ENCODE results near the gene IGFBP4.

IGFBP4 gene

GRCh38 chr17:40472733-40473452 is 29.6 kb downstream of the IGFBP4 start:
- DNase-seq = no peak

DNA sequence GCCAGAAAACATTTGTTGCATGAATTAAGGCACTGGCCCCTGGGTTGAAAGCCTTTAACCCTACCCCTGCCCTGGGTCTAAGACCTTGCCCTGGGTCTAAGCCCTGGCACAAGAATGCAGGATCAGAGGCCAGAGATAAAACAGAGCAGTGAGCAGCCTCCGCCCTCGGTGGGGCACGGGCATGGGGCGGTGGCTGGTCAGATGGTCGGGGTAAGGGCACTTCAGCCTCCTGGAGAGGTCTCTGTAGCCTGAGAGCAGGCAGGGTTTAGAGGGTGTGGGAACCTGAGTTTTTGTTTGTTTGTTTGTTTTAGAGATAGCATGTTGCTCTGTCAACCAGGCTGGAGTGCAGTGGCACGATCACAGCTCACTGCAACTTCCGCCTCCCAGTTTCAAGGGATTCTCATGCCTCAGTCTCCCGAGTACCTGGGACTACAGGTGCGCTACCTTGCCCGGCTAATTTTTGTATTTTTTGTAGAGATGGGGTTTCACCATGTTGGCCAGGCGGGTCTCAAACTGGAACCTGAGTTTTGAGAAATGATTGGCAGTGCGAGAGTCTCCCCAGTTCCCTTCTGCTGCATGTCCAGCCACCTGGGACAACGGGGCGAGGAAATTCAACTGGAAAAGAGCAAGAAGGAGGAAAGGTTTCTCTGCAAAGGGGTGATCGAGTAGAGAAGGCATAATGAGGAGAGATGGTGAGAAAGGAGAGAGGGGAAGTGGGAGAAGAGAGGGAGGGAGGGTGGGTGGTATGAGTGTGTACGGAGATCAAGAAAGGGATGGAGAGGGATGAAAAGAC is 30.5 kb downstream of the IGFBP4 start:
- no peak for DNase-seq

GRCh38 chr17:40474419-40475002 is 31.3 kb downstream of the IGFBP4 start:
- DNase-seq = no peak

DNA sequence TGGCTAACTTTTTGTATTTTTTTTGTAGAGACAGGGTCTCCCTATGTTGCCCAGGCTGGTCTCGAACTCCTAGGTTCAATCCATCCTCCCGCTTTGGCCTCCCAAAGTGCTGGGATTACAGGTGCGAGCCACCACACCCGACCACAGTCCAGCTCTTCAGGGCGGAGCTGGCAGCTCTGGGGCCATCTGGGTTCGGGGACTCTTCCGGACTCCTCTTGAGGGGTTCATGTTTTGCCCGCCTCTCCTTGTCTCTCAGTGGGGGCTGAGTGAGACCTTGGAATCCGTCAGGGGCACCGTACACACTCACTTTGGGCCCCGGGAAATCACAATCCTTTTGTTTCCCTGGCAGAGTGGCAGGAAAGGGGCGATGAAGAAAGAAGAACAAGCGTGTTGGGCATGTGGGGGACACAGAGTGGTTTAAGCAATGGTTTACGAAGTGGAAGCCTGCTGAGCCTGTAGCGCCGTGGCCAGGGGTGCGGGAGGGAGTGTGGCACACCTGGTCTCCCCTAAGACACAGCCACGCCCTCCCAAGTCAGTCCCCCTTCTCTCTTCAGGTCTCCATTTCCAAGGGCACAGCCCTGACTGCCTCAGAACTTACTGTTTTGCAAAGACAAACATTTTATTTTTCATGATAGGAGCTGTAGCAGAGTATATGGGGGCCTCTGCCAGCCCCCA is 32.1 kb downstream of the IGFBP4 start:
- DNase-seq = no peak

DNA sequence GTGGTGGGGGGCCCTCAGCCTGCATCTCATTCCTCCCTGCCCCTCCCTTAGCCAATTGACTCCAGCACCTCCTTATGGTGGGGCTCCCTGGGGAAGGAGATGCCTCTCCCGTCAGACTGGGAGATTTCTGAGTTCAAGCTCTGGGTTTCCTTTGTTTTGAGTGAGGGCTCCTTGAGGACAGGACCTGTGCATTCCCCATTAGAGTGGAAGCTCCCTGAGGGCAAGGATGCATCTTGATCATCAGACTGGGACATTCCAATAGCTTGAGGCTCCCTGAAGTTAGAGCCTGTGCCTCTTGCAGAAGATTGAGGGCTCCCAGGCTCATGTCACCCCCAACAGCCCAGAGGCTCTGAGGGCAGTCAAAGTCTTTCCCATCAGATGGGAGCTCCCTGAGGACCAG is 34.5 kb downstream of the IGFBP4 start:
- no peak for DNase-seq

- DNase-seq = no peak
These were observed 35.2 kb downstream of the IGFBP4 start for GRCh38 chr17:40478486-40478885.

- DNase-seq = no peak
These were observed 36.7 kb downstream of the IGFBP4 start for GRCh38 chr17:40479754-40480480.

DNA sequence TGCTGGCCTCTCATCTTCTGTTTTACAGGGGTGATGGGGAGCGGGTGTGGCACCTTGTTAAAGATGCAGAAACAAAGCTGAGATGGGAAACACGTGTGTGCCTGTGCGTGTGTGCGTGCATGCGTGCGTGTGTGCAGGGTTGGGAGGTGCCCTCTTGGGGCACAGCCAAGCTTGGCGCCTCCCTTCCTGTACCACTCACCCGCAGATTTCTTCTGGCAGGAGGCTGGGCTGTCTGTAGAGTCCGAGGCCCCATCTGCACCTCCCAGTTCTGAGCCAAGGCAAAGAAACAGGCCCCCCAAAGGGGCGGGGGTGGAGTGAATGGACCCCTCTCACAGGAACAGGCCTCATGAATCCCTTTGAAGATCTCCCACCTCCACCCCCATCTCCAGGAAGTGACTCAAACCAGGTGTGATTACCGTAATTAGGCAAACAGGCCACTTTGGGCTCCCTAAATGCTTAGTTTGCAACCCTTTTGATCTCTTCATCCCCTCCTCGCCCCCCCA is 37.3 kb downstream of the IGFBP4 start:
- no peak for DNase-seq

- no peak for DNase-seq
These were observed 37.9 kb downstream of the IGFBP4 start for GRCh38 chr17:40481106-40481505.

DNA sequence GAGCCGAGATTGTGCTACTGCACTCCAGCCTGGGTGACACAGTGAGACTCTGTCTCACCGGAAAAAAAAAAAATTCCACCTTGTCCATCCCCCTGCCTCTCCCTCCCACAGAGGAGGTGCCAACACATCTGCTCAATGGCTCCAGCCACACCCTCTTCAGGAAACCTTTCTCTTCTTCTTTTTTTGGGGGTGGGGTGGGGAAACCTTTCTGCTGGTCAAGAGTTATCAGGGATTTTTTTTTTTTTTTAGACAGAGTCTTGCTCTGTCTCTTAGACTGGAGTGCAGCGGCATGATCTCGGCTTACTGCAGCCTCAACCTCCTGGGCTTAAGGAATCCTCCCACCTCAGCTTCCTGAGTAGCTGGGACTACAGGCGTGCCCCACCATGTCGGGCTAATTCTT is 39.5 kb downstream of the IGFBP4 start:
- no peak for DNase-seq

DNA sequence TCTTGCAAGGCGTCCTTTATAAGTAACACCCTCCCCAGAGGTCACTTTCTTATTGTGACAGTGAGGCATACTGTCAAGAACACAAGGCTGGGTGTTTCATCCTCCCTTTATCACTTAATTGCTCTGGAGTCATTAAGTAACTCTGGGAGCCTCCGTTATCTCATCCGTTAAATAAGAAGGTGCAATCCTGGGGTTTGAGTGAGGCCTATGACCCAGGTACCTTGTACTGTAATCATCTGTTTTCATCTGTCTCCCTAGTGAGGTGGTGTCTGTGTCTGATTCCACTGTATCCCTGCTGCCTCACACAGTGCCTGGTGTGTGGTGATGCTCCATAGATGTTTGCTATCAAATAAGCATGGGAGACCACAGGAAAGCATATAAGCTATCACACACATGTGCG is 40.4 kb downstream of the IGFBP4 start:
- no peak for DNase-seq

DNA sequence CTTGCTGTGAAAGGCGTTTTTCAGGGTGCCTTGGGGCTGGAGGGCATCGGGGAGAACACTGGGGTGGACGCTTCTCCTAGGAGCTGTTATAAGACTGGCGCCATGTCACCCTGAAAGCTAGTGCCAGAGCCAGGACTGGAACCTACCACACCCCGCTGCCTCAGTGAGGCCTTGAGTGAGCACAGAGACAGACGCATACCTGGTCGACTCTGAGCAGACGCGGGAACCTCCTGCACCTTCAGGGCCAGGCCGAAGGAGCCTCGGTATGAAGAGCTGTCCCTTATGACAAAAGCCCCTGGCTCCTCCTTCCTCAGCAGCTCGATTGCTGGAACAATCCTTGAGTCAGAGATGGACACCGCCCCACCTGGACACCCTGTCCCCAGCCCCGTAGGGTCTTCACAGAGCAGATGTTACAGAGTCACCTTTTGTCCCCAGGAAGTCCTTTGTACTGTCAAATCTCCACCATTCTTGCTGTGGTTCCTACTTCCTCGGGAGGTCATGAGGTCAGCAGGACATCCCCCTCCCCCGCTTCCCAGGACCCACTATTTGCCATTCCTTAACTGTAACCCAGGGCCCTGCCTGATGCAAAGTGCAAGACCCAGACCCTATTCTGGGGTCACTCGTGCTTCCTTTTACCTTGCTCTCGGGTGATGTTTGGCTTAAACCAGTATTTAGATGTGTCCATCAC is 41.2 kb downstream of the IGFBP4 start:
- DNase-seq = no peak

DNA sequence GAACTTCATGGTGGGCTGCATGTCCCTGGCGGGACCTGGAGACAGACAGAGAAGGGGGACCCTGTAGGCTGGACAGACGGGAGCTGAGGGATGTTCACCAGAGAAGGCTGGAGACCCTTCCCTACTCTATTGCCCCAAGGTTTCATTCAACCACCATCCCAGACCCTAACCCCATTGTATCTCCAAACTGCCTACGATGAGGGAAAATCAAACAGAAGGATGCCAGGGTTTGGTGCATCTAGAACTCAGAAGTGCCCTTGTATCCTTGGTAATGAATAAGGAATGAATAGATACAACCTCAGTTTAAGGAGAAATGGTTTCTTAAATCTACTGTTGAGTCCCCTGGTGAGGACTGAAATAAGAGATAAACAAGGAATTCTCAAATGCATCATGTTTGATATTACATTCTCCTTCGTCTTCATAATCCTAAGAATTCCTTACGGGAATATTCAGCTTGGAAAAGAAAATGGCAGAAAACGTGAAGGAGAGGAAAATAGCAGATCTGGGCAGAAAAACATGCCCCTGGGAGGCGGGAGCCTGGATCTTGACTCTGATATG is 41.8 kb downstream of the IGFBP4 start:
- DNase-seq = no peak

GRCh38 chr17:40485851-40486521 is 42.7 kb downstream of the IGFBP4 start:
- DNase-seq = no peak

- no peak for DNase-seq
These were observed 43.5 kb downstream of the IGFBP4 start for GRCh38 chr17:40486522-40487370.

DNA sequence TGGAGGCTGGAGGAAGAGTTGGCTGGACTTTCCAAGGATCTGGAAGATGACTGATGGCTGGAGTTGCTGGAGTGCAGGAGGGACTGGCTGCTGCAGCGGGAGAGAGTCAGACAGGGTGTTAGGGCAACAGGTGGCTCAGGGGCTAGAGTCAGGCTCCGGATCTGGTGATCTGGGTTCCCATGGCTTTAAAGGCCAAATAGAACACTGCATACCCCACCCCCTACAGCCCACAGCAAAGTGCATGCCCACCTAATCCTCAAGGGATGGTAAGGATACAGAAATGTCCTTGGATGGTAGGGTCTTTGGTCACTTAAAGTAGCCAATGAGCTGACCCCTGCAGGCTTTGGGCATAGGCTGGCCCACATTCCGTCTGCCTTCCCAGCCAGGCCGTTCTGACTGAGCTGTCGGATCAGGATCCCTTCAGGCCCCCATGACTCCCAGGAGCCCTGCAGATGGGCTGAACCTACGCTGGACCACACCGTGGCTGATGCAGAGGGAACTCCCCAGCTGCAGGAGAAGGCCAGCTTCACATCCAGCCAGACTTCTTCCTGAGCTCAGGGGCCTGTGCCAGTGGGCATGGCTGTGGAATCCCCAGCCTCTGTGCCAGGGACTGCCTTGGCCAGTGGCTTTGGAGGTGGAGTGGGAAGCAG is 44.2 kb downstream of the IGFBP4 start:
- no peak for DNase-seq

GRCh38 chr17:40490289-40490853 is 47.1 kb downstream of the IGFBP4 start:
- DNase-seq = no peak

- DNase-seq = no peak
These were observed 47.7 kb downstream of the IGFBP4 start for GRCh38 chr17:40490982-40491381.

DNA sequence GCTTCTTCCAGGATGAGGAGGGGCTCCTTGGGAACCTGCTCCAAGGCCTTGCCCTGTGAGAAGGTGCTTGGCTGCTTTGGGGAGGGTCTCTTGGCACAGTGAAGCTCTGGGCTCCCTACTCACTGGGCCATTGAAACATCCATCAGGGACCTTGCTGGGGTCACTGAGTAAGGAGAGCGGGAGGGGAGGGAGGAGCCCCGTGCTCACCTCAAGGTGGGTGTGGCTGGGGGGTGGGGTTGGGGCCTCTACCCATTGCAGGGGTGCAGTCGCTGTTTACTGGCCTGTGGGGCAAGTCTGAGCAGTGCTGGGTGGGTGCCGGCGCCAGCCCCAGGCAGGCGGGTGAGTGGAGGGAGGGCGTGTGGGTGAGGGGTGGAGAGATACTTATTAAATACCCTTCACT is 48.2 kb downstream of the IGFBP4 start:
- DNase-seq = no peak
